HG02623 (cell line): Measurements from ENCODE around the gene KCTD21.
"Not testable (repeated sequence)": the region's sequence is repeated elsewhere in the genome, so short reads cannot be mapped to it uniquely, and the experiment has no call there.

Experiments used
- ATAC-seq: cut with Tn5 transposase; IDR thresholded peaks from one replicate; pipeline ENCODE4 v1.9.1; 2021; ENCODE audit warnings: moderate library complexity; ENCODE audit not compliant: unreplicated experiment

The KCTD21 gene

GRCh38 chr11:78179459-78180071 lies 8.9 kb downstream of the KCTD21 start:
- ATAC-seq, result no peak

- ATAC-seq, result no peak
These were observed 11.2 kb downstream of the KCTD21 start for GRCh38 chr11:78177216-78177615.

- no peak for ATAC-seq
These were observed 11.8 kb downstream of the KCTD21 start for GRCh38 chr11:78176605-78177141.

GRCh38 chr11:78175862-78176261 lies 12.6 kb downstream of the KCTD21 start:
- ATAC-seq, result not testable (repeated sequence)

- no peak for ATAC-seq
These were observed 16.5 kb downstream of the KCTD21 start for GRCh38 chr11:78171951-78172350.

GRCh38 chr11:78170874-78171549 lies 17.4 kb downstream of the KCTD21 start:
- no peak for ATAC-seq

GRCh38 chr11:78170413-78170812 lies 18.0 kb downstream of the KCTD21 start:
- no peak for ATAC-seq

- ATAC-seq, result no peak
These were observed 19.6 kb downstream of the KCTD21 start for GRCh38 chr11:78168539-78169477.

GRCh38 chr11:78166855-78167469 lies 21.5 kb downstream of the KCTD21 start:
- ATAC-seq, result no peak

GRCh38 chr11:78164471-78164870 lies 24.0 kb downstream of the KCTD21 start:
- no peak for ATAC-seq

- no peak for ATAC-seq
These were observed 24.6 kb downstream of the KCTD21 start for GRCh38 chr11:78163828-78164227.

- no peak for ATAC-seq
These were observed 26.5 kb downstream of the KCTD21 start for GRCh38 chr11:78161962-78162371.

GRCh38 chr11:78161346-78161745 lies 27.1 kb downstream of the KCTD21 start:
- ATAC-seq, result no peak

GRCh38 chr11:78160557-78160956 lies 27.9 kb downstream of the KCTD21 start:
- no peak for ATAC-seq

GRCh38 chr11:78158987-78159652 lies 29.3 kb downstream of the KCTD21 start:
- no peak for ATAC-seq

- ATAC-seq, result no peak
These were observed 32.1 kb downstream of the KCTD21 start for GRCh38 chr11:78156127-78156844.

- ATAC-seq, result no peak
These were observed 36.6 kb downstream of the KCTD21 start for GRCh38 chr11:78151804-78152203.

- no peak for ATAC-seq
These were observed 37.7 kb downstream of the KCTD21 start for GRCh38 chr11:78150754-78151153.

GRCh38 chr11:78150346-78150745 lies 38.1 kb downstream of the KCTD21 start:
- no peak for ATAC-seq

GRCh38 chr11:78149646-78150045 lies 38.8 kb downstream of the KCTD21 start:
- ATAC-seq, result no peak
